NCI-H524 (cell line): ENCODE data around the gene SYNJ2.

ENCODE experiments used
- DNase-seq, 2 experiments: peaks; one replicate each; lab custom pipeline; 2025; lab: John Stamatoyannopoulos, UW

SYNJ2 gene

DNA sequence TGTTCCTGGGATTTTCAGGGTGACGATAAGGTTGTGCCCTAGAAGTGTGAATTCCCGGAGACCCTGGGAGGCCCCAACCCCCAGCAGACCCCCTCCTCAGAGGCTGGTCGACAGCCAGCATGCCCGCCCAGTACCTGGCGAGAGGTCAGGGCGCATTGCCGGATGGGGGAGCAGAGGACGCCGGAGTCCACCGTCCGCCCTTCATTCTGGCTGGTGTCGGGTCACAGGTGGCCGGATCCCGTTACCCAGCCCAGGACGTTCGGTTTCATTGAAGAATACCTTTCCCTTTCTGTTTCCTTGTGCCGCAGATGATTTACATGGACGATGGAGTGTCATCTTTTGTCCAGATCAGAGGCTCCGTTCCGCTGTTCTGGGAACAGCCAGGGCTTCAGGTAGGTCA, 61.3 kb downstream of the SYNJ2 start:
- no peak for DNase-seq

DNA sequence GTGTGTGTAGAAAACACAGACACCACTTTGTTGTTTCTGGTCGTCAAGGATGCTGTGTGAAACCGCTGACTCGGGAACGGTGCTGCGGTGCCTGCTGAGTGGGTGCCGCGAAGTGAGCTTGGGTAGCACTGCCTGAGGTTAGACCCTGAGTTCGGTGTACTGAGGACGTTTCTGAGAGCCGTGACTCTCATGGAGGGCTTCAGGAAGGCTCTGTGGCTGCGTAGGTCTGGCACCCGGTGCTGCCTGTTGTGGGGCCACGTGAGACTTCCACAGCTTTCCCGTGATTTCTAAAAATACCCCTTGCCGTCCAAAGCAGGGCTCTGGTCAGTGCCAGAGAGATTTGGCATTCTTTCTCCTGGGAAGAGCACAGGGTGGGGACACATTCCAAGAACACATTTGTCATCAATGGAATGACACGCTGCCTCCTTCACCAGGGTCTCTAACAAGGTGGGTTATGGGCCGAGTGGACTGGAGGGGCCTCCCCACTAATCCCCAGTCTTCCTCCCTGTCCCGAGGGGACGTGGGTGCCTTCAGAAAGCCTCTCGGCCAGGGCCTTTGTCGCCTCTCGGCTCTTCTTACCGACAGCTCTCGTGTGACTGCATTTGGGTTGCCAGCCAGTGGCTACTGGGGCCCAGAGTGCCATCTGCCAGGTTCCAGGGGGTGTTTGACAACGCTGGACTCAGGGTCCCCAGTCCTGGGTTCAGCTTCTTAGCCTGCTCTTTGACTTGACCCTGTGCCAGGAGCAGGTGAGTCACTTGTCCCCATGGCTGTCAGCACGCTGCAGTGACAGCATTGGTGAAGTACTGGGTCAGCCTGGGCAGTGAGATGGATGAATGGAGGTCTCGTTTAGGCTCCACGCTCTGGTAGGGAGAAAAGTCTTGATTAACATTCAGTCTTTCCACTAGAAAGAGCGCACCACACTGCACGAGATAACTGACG, 62.2 kb downstream of the SYNJ2 start:
- DNase-seq = no peak

DNA sequence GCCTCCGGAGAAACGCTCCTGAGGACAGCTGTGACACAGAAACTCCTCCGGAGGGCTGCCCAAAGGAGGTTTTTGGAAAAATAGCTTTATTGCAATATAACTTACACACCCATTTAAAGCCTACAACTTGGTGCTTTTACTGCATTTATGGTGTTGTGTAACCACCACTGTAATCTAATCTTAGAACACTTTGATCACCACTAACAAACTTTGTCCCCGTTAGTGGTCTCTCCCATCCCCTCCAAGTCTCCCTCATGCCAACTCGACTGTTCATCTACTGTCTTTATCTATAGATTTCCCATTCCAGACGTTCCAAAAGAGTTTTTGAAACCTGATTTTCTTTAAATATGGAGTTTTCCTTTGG, 62.8 kb downstream of the SYNJ2 start:
- no peak for DNase-seq

DNA sequence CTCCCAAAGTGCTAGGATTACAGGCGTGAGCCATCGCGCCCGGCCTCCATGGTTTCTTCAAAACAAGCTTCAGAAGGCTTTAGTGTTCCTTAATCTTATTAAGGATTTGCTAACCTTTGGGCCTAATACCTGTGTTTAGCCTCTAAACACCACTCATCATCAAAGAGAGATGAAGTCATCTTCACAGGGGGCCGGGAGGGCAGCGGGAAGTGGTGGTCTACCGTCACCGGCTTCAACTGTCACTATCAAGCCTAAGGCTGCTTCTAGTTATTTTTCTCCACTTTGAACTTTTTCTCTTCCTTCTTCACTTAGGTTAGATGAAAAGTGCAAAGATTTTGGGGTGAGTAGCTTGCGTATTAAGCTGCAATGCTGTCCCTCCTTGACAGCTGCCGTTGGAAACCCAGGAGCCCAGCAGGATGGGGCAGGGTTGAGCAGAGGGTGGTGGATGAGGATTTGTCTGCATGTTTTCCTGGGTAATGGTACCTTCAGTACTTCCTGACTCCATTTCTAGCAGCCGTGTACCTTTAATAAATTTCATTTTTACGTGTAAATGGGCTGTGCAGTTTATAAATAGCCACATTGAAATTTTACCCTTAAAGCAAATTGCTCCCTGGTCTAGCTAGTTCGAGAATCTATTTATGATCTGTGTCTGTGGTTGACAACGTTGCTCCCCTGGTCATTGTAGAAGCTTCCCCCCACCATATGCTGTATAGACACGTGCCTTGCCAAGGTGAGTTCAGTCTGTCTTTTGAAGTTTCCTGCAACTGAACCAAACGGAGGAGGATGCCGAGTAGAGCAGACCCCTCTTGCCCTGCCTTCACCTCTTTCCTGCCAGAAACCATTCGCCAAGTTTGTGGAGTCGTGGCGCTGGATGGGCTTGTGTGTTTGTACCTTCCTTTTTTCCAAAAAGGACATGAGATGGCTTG, 64.8 kb downstream of the SYNJ2 start:
- DNase-seq = peak in 1 of 2 experiments; percentile 37

DNA sequence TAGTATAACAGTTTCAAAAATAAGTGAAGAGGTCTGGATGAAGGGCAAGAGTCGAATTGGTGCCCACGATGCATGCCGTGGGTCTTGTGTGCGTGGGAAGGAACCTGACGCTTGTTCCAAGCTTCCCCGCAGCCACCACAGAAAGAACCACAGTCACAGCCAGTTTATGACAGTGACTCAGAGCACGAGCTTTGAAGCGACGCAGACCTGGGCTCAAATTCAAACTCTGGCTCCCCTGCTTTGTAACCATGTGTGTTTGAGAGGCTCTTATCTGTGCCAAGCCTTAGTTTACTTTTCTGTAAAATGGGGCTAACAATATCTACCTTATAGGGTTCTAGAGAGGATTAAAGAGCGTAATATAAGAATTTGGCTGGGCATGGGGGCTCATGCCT, 65.5 kb downstream of the SYNJ2 start:
- DNase-seq = no peak

DNA sequence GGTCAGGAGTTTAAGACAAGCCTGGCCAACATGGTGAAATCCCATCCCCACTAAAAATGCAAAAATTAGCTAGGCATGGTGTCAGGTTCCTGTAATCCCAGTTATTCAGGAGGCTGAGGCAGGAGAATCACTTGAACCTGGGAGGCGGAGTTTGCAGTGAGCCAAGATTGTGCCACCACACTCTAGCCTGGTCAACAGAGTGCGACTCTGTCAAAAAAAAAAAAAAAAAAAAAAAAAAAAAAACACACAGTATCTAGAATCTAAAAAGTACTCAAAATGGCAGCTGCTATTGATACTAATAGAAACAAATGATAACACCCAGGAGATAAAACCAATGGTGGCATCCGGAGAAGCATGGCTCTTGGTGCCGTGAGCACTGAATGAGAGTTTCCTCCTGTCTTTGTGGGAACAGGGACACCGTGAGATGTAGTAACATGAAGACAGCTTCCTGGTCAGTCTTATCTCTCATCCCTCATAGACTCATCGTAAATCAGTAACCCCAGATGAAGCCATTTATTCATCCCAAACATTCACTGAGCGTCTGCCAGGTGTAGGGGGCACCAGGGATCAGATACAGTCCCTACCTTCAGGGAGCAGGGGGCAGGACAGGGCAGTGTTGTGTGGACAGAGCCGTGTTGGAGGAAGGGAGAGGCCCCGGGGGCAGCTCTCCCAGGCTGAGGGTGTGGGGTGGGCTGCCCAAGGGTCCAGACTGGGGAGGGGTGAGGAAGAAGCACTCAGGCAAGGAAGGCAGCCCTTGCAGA, 66.1 kb downstream of the SYNJ2 start:
- DNase-seq = no peak

DNA sequence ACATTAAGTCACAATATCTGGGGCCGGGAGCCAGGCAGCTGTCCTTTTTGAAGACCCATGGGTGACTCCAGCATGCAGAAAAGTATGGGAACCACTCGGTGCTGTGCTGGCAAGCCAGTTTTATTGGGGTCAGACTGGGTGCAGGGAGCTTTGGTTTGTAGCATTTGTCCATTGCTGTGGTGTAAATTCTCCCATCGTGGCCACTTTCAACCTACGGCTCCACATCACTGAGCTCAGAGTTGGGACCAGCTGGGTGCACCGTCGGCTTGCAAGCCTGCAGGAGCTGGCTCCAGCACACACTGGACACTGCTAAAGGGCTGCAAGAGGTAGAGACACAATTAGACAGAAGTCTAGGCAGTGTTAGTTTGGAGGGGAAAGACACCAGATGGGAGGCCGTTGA, 66.9 kb downstream of the SYNJ2 start:
- no peak for DNase-seq

DNA sequence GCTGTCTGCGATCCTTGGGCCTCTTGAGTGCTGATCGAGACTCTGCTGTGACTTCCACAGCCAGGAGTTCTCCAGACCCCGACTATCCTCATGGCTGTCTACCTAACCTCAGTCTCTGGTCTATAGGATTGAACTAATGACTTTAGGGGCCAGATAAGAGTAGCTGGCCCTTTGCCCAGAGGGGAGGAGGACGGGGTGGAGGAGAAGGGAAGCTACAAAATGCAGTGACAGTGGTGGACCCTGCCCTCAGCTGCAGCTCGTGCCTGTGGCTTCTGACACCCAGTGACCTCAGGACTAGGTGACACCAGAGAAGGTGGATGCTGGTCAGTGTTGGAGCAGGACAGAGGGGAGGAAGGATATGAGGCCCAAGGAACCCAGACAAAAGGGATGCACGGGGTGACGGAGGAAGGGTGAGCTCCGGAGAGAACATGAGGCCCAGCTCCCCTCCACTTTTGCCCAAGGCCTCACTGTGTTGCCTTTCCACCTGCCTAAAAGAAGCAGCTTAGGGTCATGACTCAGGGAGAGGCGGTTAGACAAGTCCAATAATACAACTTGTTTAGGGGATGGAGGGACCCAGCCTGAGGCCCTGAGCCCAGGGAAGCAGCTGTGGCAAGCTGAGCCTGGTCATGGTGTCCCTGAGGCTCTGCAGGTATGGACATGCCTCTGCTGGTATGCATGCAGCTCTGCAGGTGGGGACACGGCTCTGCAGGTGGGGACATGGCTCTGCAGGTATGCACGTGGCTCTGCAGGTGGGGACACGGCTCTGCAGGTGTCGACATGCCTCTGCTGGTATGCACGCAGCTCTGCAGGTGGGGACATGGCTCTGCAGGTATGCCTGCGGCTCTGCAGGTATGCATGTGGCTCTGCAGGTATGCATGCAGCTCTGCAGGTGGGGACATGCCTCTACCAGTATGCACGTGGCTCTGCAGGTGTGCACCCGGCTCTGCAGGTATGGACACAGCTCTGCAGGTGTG, 67.7 kb downstream of the SYNJ2 start:
- DNase-seq = no peak

DNA sequence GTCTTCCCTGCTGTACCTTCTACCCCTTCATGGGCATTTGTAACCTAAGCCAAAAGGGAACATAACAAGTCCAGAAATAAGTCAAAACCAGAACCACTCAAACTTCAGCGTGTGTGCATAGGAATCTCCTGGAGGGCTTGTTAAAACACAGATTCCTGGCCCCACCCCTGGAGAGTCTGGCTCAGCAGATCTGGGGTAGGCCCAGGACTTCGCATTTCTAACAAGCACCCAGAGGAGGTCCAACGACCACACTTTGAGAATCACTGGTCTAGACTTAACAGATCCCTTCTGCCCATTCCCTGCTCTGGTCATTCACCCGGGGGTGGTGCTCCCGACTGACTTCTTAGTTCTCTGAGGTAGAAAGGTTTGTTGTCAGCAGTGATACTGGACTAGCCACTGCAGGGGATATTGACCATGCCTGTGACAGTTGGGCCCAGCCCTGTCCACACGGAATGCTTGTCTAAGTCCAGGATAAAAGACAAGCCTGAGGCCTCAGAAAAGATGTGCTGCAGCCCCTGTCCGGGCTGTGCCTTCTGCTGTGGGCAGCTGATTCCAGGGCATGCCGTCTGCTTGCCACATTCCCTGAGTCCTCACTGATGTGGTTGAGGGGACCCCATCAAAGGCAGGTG, 68.6 kb downstream of the SYNJ2 start:
- no peak for DNase-seq

DNA sequence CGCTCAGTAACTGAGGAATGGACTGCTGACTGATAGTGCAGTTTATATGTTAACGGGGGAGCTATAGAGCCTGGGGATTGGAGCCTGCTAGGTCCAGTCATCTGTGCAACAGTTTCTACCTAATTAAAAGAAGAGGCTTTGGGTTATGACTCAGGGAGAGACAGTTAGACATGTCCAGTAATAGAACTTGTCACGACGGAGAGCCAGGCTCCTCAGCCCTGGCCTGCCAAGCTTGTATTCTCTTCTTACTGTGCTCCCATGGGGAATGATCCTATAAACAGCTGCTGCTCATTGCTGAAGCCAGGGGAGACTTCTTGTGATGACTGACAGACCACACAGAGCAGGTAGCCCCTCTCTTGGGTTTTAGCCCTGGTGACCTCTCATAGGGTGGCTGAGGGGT, 69.3 kb downstream of the SYNJ2 start:
- DNase-seq = no peak

DNA sequence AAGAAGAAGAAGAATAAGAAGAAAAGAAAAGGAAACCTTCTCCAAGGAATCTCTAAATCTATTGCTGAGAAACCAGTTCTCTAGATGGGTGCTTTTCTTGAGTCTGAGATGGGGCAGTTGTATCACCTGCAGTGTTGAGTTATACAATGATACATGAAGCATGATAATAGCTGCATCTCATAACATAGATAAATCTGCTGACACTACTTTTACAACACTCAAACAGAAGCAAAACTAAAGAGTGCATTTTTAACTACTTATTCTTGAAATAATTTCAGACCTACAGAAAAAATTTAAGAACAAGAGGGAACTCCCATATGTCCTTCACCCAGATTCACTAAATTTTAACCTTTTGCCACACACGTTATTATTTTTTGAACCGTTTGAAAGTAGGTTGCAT, 70.3 kb downstream of the SYNJ2 start:
- no peak for DNase-seq

DNA sequence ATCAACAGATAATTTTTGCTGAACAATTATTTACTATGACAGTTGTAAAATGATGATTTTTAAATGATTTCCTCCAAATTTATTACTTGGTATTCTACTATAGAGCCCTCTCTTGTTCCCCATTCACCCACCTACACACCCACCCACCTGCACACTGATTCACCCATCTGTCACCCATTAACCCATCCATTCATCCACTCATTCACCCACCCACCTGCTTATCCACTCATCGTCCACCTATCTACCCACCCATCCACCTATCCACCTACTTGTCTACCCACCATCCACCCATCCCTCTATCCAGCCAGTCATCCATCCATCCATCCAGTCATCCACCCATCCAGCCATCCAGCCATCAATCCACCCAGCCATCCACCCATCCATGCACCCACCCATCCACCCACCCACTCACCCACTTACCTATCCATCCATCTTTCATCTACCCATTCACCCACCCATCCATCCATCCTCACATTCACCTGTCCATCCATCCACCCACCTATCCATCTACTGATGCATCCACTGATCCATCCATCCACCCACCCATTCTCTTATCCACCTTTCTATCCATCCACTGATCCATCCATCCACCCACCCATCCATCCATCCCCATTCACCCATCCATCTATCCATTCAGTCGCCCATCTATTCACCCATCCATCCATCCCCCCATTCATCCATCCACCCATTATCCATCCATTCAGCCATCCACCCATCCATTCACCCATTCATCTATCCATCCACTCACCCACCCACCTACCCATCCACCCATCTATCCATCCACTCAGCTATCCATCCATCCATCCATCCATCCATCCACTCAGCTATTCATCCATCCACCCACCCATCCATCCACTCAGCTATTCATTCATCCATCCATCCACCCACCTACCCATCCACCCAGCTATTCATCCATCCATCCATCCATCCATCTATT, 72.0 kb downstream of the SYNJ2 start:
- DNase-seq = no peak

DNA sequence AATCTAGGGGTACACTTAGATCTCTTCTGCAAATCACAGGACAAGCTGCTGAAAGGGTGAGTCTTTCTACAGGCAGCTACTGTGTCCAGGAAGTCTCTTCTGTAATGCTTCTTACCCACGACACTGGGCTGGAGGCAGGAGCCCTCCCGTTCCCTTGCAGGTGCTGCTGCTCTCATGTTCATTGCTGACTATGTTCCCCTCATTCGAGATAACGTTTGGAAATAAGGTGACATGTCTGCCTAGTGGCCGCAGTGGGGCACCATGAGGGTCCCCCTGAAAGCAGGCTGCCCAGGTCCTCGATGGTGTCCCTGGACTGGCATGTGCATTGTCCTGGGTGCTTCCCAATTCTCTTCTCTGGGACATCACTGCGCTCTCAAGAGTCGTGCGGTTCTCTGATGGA, 74.7 kb downstream of the SYNJ2 start:
- DNase-seq = no peak

DNA sequence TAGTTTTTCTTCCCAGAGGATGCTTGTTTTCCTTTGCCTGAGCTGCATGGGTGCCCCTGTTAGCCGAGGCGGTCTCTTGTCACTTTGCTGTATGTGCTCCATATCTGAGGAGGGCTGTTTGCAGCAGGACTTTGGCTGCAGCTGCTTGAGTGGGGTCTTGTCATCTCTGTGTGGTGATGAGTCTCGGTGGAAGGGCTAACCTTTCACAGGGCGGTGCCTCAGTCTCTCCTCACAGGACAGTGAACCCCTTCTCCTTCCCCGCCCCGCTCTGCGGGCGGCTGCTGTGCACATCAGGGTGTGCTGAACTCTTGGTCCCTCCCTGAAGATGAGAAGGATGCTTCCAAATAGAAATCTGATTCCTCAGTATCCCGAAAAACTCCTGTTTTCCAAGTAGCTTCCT, 75.1 kb downstream of the SYNJ2 start:
- no peak for DNase-seq

DNA sequence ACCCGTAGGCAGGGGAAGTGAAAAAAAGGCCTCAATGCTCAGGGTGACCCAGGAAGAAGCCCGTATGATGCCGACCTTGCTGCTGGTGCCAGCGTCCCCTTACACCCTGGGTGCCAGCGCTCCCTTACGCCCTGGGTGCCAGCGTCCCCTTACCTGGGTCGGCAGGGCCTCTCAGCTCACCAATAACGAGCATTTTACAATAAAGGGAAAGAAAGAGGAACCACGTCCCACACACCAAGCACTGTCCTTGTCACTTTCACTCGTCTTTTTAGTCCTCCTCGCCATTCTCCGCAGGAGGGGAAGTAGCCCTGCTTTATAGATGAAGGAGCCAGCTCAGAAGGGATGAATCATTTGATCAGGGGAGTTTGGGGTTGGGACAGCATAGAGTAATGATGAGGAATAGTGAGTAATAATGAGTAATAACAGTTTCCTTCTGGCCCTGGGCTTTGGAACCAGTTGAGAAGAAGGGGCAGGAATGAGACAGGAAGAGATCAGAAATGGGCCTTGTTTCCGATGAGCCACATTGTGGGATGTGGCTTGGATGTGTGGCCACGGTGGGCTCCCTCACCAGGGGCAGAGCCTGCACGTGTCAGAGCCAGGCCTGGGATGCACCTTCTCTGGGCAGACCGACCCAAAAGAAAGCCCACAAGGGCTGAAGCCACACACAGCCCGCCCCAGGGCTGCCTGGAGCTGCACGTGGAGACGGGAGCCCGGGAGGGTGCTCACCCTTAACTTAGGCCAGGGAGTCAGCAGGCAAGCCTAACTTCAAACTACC, 75.7 kb downstream of the SYNJ2 start:
- DNase-seq = no peak

DNA sequence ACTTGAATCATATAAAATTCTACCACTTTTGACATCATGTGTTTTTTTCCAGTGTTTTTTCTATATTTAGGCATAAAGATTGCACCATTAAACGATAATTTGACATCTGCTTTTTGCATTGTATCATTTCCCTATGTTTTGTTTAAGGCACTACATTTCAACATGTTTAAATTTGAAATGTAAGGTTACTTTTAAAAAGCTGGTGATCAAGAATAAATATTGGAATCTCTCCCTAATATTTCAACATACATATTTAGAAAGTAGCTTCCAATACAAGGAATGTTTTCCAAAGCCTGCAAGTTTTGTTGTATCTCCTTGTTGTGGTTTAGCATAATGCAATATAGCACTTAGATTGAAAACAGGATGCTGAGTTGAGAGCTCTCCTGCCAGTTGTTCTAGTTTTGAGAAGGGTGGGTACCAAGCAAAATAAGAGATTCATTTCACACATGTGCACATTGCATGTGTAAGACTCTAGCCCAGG, 76.5 kb downstream of the SYNJ2 start:
- no peak for DNase-seq

DNA sequence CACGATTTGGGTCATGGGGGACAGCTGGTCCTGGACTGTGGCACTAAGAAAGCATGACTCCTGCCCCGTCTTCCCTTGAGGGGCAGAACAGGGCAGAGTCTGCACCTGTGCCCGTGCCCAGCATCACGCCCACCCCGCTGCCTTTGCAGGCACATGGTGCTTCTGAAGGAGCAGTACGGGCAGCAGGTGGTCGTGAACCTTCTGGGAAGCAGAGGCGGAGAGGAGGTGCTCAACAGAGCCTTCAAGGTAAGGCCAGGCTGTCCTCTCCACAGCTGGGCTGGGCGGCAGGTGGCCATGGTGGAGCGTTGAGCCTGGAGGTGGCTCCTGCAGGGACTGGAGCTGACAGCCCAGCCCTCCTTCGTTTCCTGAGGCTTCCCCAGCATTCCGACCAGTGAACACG, 77.4 kb downstream of the SYNJ2 start:
- no peak for DNase-seq
